HG03045 (cell line): ENCODE data around the gene S100A1.

Source experiments
- ATAC-seq: cut with Tn5 transposase; IDR thresholded peaks from one replicate; pipeline ENCODE4 v1.9.1; 2021; ENCODE audit warnings: mild to moderate bottlenecking, moderate library complexity; ENCODE audit not compliant: unreplicated experiment

The S100A1 gene

GRCh38 chr1:153610334-153610733 is 17.9 kb upstream of the S100A1 start:
- no peak for ATAC-seq

GRCh38 chr1:153610811-153611301 is 17.4 kb upstream of the S100A1 start:
- no peak for ATAC-seq

- ATAC-seq, result no peak
Measured at GRCh38 chr1:153611356-153611755, 16.9 kb upstream of the S100A1 start.

- no peak for ATAC-seq
Measured at GRCh38 chr1:153612111-153612754, 16.0 kb upstream of the S100A1 start.

- ATAC-seq, result no peak
Measured at GRCh38 chr1:153612755-153613331, 15.4 kb upstream of the S100A1 start, which contains the start of gene S100A16. Gene S100A16 (minus strand): TSS chr1:153613137. CDS start chr1:153608151, 4,986 bp downstream.

- ATAC-seq, result no peak
Measured at GRCh38 chr1:153613406-153613805, 14.8 kb upstream of the S100A1 start.

- no peak for ATAC-seq
Measured at GRCh38 chr1:153614189-153614900, 13.9 kb upstream of the S100A1 start.

- ATAC-seq, result no peak
Measured at GRCh38 chr1:153614906-153615305, 13.3 kb upstream of the S100A1 start.

GRCh38 chr1:153615406-153615805 is 12.8 kb upstream of the S100A1 start:
- no peak for ATAC-seq

- ATAC-seq, result no peak
Measured at GRCh38 chr1:153616144-153616916, 11.9 kb upstream of the S100A1 start, which contains the start of gene S100A14. Gene S100A14 (minus strand): TSS chr1:153616325. CDS start chr1:153615858, 467 bp downstream.

- ATAC-seq, result no peak
Measured at GRCh38 chr1:153616917-153617311, 11.3 kb upstream of the S100A1 start.

GRCh38 chr1:153617663-153618062 is 10.6 kb upstream of the S100A1 start:
- ATAC-seq, result peak; percentile 70

GRCh38 chr1:153619171-153619570 is 9.1 kb upstream of the S100A1 start:
- no peak for ATAC-seq

- ATAC-seq, result no peak
Measured at GRCh38 chr1:153623101-153623500, 5.1 kb upstream of the S100A1 start.

- no peak for ATAC-seq
Measured at GRCh38 chr1:153624965-153625611, 3.1 kb upstream of the S100A1 start.

GRCh38 chr1:153626477-153626903 is 1.7 kb upstream of the S100A1 start:
- ATAC-seq, result no peak

GRCh38 chr1:153626904-153627714 is 1.1 kb upstream of the S100A1 start, which contains the start of gene S100A13:
Gene S100A13 (minus strand): TSS chr1:153627505. CDS start chr1:153626472, 1,033 bp downstream.
- ATAC-seq, result no peak

GRCh38 chr1:153628638-153629342 is 556 bp downstream of the S100A1 start:
- ATAC-seq, result no peak

GRCh38 chr1:153629343-153629665 is 1.1 kb downstream of the S100A1 start:
- no peak for ATAC-seq
